Esophagus muscularis mucosa (tissue), 4 donors: ENCODE measurements around the gene ENTPD6. TPM values are rescaled to one million over a fixed set of nuclear protein-coding genes. Genes with fewer than 3 reads are reported as not detected.
"Not testable (repeated sequence)": the region's sequence is repeated elsewhere in the genome, so short reads cannot be mapped to it uniquely, and the experiment has no call there.

Experiments
- DNase-seq: peaks from one replicate; pipeline ENCODE4 v3.0.0-alpha.2; 2017; ENCODE audit errors: extremely low spot score
- H3K27ac ChIP-seq, 4 donors: fragments of 200-600 bp; sonication (generic); replicated peaks in 1 of 4; 1 replicate in 3 of 4; 2 replicates in 1 of 4; pipeline ENCODE4 v1.5.1; 2016 to 2019; ENCODE audit warnings: mild to moderate bottlenecking in 1 of 4
- H3K27me3 ChIP-seq, 4 donors: fragments of 200-600 bp; sonication (generic); one replicate each; pipeline versions ENCODE4 v1.5.1 to v1.6.0; 2016 to 2019
- H3K36me3 ChIP-seq, 4 donors: fragments of 200-600 bp; sonication (generic); one replicate each; pipeline ENCODE4 v1.5.1; 2016 to 2019
- H3K4me1 ChIP-seq, 4 donors: fragments of 200-600 bp; sonication (generic); one replicate each; pipeline ENCODE4 v1.5.1; 2016 to 2019
- H3K4me3 ChIP-seq, 4 donors: fragments of 200-600 bp; sonication (generic); 1 replicate in 2 of 4; 2 replicates in 2 of 4; pipeline ENCODE4 v1.5.1; 2016 to 2019; ENCODE audit warnings: mild to moderate bottlenecking in 4 of 4, moderate library complexity in 1 of 4
- H3K9me3 ChIP-seq, 4 donors: fragments of 200-600 bp; sonication (generic); 1 replicate in 3 of 4; 2 replicates in 1 of 4; pipeline ENCODE4 v1.5.1; 2016 to 2019
- EP300 ChIP-seq: sonication (generic); formaldehyde crosslinking; IDR thresholded peaks from one replicate; pipeline ENCODE4 v1.6.1; 2017; ENCODE audit warnings: antibody characterized with exemption
- POLR2A ChIP-seq: fragments of 450-650 bp; IDR thresholded peaks from one replicate; pipeline ENCODE4 v1.6.1; 2017; ENCODE audit warnings: antibody characterized with exemption, moderate library complexity, mild to moderate bottlenecking, low read depth
- POLR2AphosphoS5 ChIP-seq, 2 donors: sonication (generic); formaldehyde crosslinking; IDR thresholded peaks; one replicate each; pipeline ENCODE4 v1.6.1; 2017; ENCODE audit warnings: antibody characterized with exemption in 2 of 2
- WGBS: methylation state at CpG from one replicate; pipeline ENCODE4 v1.1.5; 2018; 5-methylcytosine and 5-hydroxymethylcytosine counted together
- intact Hi-C: fragments of 100-400 bp; cut with DNase I; formaldehyde crosslinking; loops from one replicate; pipeline ENCODE4 v1.15.1; 2023
- total RNA-seq, 4 donors: library from RNA; depleted of rRNA; stranded (reverse); fragments of >200 nt; gene quantifications; one replicate each; pipeline versions ENCODE4 v1.1.0 to v1.2.1, GENCODE V29; 2016
- TF ChIP-seq, protein P1 (sequence below), 3 experiments: fragments of 200-600 bp in 2 of 3; fragments of 450-650 bp in 1 of 3; sonication (generic) in 2 of 3; IDR thresholded peaks; one replicate each; pipeline ENCODE4 v1.5.1; 2017 to 2019; ENCODE audit warnings: antibody characterized with exemption in 3 of 3, mild to moderate bottlenecking in 2 of 3, moderate library complexity in 1 of 3

ENTPD6 gene
- total RNA-seq, 4 donors from 2014 or later, result 39.0 to 44.1 (median 43.5) TPM

DNA sequence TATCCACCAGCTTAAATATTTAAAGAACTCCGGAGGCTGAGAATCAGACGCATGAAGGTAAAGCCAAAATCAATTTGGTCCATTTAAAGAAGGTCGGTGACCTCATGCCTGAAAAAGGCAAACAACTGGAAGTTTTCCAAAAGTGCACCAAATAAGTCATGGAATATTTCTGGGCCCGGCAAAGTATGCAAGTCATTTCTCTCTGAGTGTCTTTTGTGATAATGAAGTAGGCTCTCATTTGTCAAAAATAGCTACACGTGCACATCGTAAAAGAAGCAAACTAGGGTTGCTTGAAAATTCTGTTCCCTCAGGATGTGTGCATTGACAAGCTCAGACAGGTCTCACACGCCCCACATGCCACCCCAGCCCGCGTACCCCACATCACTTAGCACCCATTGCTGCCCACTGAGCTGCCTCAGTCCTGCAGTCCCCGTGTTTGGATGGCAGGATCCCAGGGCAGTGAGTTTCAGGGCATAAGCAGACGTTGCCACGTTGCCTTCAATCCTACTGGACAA lies 31.9 kb downstream of the ENTPD6 start:
- TF ChIP-seq POLR2AphosphoS5 (IDR thresholded peaks at IDR 0.05), result peak in 1 of 2 donors; percentile 68
- no peak for TF ChIP-seq POLR2A
- no peaks in the 10 kb centered on the region for H3K27me3 ChIP-seq
- WGBS, result 29% methylated on average over 9 of the region's 12 CpGs
- H3K27ac ChIP-seq, result peak overlapping the region; percentile 85 to 94 (median 91)
- peaks cover 0 to 31% (median 23%) of the 10 kb centered on the region in 4 donors for H3K36me3 ChIP-seq
- intact Hi-C loops, result no loop called here
- peaks cover 57 to 78% (median 63%) of the 10 kb centered on the region in 4 donors for H3K4me1 ChIP-seq
- H3K9me3 ChIP-seq, result no peaks in the 10 kb centered on the region
- H3K4me3 ChIP-seq, result peak overlapping the region in 1 of 4 donors; percentile 22
- DNase-seq, result no peak

DNA sequence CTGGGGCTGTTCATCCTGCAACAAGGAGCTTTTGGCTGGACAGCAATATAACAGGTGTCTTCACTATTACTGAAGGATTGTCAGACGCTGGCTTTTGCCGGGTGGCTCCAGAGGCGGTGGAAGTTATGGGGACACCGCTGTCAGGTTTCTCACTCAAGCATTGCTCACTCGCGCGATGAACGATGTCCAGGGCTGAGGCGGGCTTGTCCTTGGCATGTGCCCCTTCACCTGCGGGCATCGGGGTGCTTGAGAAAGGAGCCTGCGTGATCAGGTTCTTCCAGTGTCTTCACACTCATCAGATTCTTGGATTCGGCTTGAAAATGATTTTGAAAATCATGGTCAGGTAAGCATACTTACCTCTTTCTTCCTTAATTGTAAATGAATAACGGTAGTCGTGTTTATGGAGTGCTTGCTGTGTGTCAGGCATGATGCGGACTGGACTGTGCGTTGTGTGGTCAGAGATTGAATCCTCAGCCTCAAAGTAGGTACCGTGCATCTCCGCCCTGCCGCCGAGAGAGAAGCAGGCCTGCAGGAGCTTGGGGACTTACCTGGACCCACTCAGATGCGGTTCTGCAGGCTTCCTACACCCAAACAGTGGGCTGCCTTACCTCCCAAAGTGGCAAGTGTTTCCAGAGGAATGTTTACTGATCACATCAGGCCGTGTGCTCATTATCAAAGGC lies 34.1 kb downstream of the ENTPD6 start:
- H3K36me3 ChIP-seq, result peaks cover 0 to 14% (median 10%) of the 10 kb centered on the region in 4 donors
- intact Hi-C loops, result no loop called here
- TF ChIP-seq, protein P1, sequence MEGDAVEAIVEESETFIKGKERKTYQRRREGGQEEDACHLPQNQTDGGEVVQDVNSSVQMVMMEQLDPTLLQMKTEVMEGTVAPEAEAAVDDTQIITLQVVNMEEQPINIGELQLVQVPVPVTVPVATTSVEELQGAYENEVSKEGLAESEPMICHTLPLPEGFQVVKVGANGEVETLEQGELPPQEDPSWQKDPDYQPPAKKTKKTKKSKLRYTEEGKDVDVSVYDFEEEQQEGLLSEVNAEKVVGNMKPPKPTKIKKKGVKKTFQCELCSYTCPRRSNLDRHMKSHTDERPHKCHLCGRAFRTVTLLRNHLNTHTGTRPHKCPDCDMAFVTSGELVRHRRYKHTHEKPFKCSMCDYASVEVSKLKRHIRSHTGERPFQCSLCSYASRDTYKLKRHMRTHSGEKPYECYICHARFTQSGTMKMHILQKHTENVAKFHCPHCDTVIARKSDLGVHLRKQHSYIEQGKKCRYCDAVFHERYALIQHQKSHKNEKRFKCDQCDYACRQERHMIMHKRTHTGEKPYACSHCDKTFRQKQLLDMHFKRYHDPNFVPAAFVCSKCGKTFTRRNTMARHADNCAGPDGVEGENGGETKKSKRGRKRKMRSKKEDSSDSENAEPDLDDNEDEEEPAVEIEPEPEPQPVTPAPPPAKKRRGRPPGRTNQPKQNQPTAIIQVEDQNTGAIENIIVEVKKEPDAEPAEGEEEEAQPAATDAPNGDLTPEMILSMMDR (IDR thresholded peaks at IDR 0.05), result no peak
- no peak for TF ChIP-seq EP300
- TF ChIP-seq POLR2AphosphoS5 (IDR thresholded peaks at IDR 0.05), result no peak
- no peak for TF ChIP-seq POLR2A
- DNase-seq, result no peak
- H3K27ac ChIP-seq, result peak overlapping the region; percentile 85 to 94 (median 91)
- H3K4me1 ChIP-seq, result peaks cover 59 to 94% (median 79%) of the 10 kb centered on the region in 4 donors
- no peaks in the 10 kb centered on the region for H3K27me3 ChIP-seq
- WGBS, result 72% methylated on average over 21 of the region's 23 CpGs
- H3K4me3 ChIP-seq, result no peak overlapping the region
- no peaks in the 10 kb centered on the region for H3K9me3 ChIP-seq

DNA sequence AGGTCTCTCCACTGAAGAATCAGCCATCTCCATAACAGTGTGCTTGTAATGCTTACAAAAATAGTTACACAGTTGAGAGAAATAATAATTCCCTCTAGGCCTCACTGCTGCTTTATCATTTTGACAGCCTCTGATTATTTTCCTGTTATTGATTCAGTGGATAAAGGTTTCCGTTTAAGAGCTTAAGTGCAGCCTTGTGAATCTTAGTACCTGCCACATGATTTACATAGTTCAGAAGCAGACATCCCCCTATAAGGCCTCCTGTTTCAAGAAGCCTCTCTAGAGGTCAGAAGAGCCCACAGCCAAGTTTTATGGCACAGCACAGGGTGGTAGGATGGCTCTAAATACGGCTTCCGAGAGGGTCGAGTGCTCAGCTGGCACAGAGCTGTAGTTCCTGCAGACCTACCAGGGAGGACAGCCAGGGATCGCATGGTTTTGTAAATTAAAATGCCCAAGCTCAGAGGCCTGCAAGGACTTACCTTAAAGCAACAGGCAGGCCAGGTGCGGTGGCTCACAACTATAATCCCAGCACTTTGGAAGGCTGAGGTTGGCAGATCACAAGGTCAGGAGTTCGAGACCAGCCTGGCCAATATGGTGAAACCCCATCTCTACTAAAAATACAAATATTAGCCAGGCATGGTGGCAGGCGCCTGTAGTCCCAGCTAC lies 34.8 kb downstream of the ENTPD6 start:
- Histone ChIP-seq H3K36me3 (peaks cover 0 to 9% (median 4%) of the 10 kb centered on the region in 4 donors), H3K27ac (peak overlapping the region; percentile 85 to 94 (median 91)), H3K4me3 (no peak overlapping the region), H3K27me3 (no peaks in the 10 kb centered on the region), H3K9me3 (no peaks in the 10 kb centered on the region), H3K4me1 (peaks cover 56 to 93% (median 82%) of the 10 kb centered on the region in 4 donors)
- no peak for DNase-seq
- TF ChIP-seq, protein P1 (IDR thresholded peaks at IDR 0.05), result no peak
- TF ChIP-seq POLR2AphosphoS5 (IDR thresholded peaks at IDR 0.05), result peak in 1 of 2 donors; percentile 43
- TF ChIP-seq EP300, result peak; percentile 47
- intact Hi-C loops, result no loop called here
- WGBS, result 56% methylated on average over 8 of the region's 8 CpGs

DNA sequence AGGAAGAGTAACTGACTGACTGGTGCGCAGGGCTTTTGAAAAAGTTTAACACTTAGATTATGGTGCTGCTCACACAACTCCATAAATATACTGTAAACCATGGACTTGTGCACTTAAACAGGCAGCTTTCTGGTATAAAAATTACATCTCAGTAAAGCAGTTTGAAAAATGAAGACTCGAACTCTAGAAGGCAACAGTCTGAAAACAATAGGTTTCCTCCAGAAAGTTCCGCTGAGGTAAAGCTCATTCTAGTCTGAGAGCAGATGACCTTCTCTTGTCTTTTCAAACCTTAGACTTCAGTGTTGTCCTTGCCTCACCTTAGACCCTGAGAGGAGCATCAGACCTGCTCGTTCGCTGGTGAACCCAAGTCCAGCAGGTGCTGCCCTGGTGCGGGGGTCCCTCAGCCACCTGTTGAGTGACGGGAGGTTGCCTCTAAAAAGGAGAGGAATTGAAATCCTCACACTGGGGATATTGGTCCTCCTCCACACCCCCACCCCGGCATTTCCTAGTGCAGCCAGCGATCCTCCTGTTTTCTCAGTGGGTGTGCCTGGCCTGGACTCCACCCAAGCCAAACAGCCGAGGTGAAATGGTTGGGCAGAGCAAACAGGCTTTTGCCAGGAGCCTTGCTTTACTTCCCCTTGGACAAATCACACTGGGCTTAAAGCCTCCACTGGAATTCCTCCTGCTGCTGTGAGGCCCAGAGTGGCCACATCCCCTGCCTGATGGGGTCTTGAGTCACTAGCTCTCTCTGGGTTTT lies 37.7 kb downstream of the ENTPD6 start:
- WGBS, result 54% methylated on average over 8 of the region's 10 CpGs
- intact Hi-C loops, result no loop called here
- no peaks in the 10 kb centered on the region for H3K9me3 ChIP-seq
- H3K27me3 ChIP-seq, result no peaks in the 10 kb centered on the region
- no peaks in the 10 kb centered on the region for H3K36me3 ChIP-seq
- DNase-seq, result no peak
- H3K4me3 ChIP-seq, result no peak overlapping the region
- peaks cover 34 to 85% (median 76%) of the 10 kb centered on the region in 4 donors for H3K4me1 ChIP-seq
- TF ChIP-seq, protein P1 (IDR thresholded peaks at IDR 0.05), result no peak
- peak; percentile 60 to 74 for TF ChIP-seq POLR2AphosphoS5 (IDR thresholded peaks at IDR 0.05)
- no peak for TF ChIP-seq EP300
- TF ChIP-seq POLR2A, result no peak
- H3K27ac ChIP-seq, result peak overlapping the region; percentile 85 to 94 (median 91)

- H3K27ac ChIP-seq, result peak overlapping the region; percentile 85 to 94 (median 91)
- H3K4me3 ChIP-seq, intact Hi-C loops, DNase-seq, H3K36me3 ChIP-seq, H3K27me3 ChIP-seq, H3K9me3 ChIP-seq: not testable (repeated sequence)
- H3K4me1 ChIP-seq, result peaks cover 35 to 86% (median 78%) of the 10 kb centered on the region in 4 donors
- WGBS, result 71% methylated on average over 8 of the region's 8 CpGs
These were observed 38.7 kb downstream of the ENTPD6 start for GRCh38 chr20:25234009-25234849.
